ENCODE data around the gene ARIH2.

GRCh38 chr3:48970586-48970985, 51.9 kb downstream of the ARIH2 start:
- no peak for TF ChIP-seq CTCF (IDR thresholded peaks at IDR 0.05)
- TF ChIP-seq EP300 (IDR thresholded peaks at IDR 0.05) = no peak
- no peak for TF ChIP-seq POLR2AphosphoS5 (IDR thresholded peaks at IDR 0.05)

All from esophagus muscularis mucosa (tissue), 4 donors.